Activated CD4-positive, alpha-beta T cell treated with anti-CD3 and anti-CD28 coated beads for 24 hours (primary cell): Measurements from ENCODE around the gene MGMT.

Experiments
- DNase-seq, 2 donors: peaks; one replicate each; pipeline ENCODE4 v3.0.0-alpha.2; 2020; ENCODE audit warnings: low read depth in 2 of 2

MGMT gene

GRCh38 chr10:129520440-129521080, 53.5 kb downstream of the MGMT start:
- no peak for DNase-seq

- no peak for DNase-seq
Observed at GRCh38 chr10:129521161-129522025, 54.4 kb downstream of the MGMT start.

- no peak for DNase-seq
Observed at GRCh38 chr10:129522041-129522585, 55.1 kb downstream of the MGMT start.

- no peak for DNase-seq
Observed at GRCh38 chr10:129523031-129523722, 56.1 kb downstream of the MGMT start.

GRCh38 chr10:129523723-129524316, 56.8 kb downstream of the MGMT start:
- DNase-seq = no peak

- DNase-seq = no peak
Observed at GRCh38 chr10:129524936-129525335, 57.9 kb downstream of the MGMT start.

GRCh38 chr10:129525401-129525801, 58.4 kb downstream of the MGMT start:
- no peak for DNase-seq

- DNase-seq = no peak
Observed at GRCh38 chr10:129526943-129527342, 59.9 kb downstream of the MGMT start.

GRCh38 chr10:129528376-129528978, 61.4 kb downstream of the MGMT start:
- no peak for DNase-seq

GRCh38 chr10:129530581-129530980, 63.5 kb downstream of the MGMT start:
- DNase-seq = no peak

- no peak for DNase-seq
Observed at GRCh38 chr10:129531195-129531968, 64.3 kb downstream of the MGMT start.

- DNase-seq = no peak
Observed at GRCh38 chr10:129531969-129532660, 65.1 kb downstream of the MGMT start.

- DNase-seq = no peak
Observed at GRCh38 chr10:129532838-129533237, 65.8 kb downstream of the MGMT start.

- DNase-seq = no peak
Observed at GRCh38 chr10:129533281-129533680, 66.2 kb downstream of the MGMT start.

- DNase-seq = no peak
Observed at GRCh38 chr10:129534826-129535225, 67.8 kb downstream of the MGMT start.

GRCh38 chr10:129536336-129536735, 69.3 kb downstream of the MGMT start:
- no peak for DNase-seq

- no peak for DNase-seq
Observed at GRCh38 chr10:129537151-129537550, 70.1 kb downstream of the MGMT start.

GRCh38 chr10:129538236-129538635, 71.2 kb downstream of the MGMT start:
- no peak for DNase-seq

GRCh38 chr10:129541200-129541599, 74.2 kb downstream of the MGMT start:
- DNase-seq = no peak
